AG04450 (cell line): ENCODE measurements around the gene FGF10. TPM values are rescaled to one million over a fixed set of nuclear protein-coding genes. Genes with fewer than 3 reads are reported as not detected.

ENCODE experiments used
- CTCF ChIA-PET: fragments of 300-600, 350-600 bp; formaldehyde crosslinking; extraction: SDS; loops from one replicate; lab custom pipeline; 2022; ENCODE audit warnings: antibody characterized with exemption, inconsistent platforms; lab: Charles Lee
- POLR2A ChIA-PET: fragments of 350-600 bp; formaldehyde crosslinking; extraction: SDS; loops from one replicate; lab custom pipeline; 2021; ENCODE audit warnings: antibody characterized with exemption, inconsistent platforms; lab: Yijun Ruan, JAX
- DNase-seq: peaks from one replicate; pipeline ENCODE4 v3.0.0-alpha.2; 2011; ENCODE audit warnings: low read depth, low spot score
- H3K27ac ChIP-seq: one replicate; pipeline ENCODE4 v1.5.1; 2012; ENCODE audit warnings: low read depth, low read length, control low read depth
- H3K27me3 ChIP-seq: one replicate; pipeline ENCODE4 v1.6.0; 2012; ENCODE audit warnings: low read length; ENCODE audit not compliant: control insufficient read depth, insufficient read depth
- H3K4me3 ChIP-seq: 2 replicates; pipeline ENCODE4 v1.5.1; 2011; ENCODE audit warnings: mild to moderate bottlenecking, low read depth, low read length, control low read depth
- H3K9me3 ChIP-seq: 2 replicates; pipeline ENCODE4 v1.5.1; 2012; ENCODE audit warnings: low read length; ENCODE audit not compliant: control insufficient read depth, insufficient read depth
- CTCF ChIP-seq: IDR thresholded peaks from 2 replicates; pipeline ENCODE4 v1.5.1; 2011; ENCODE audit warnings: low read depth, low read length, control low read depth, inconsistent platforms
- polyA plus RNA-seq: library from polyadenylated mRNA; depleted of rRNA; stranded (reverse); fragments of >200 nt; gene quantifications from 2 replicates; pipeline ENCODE4 v1.2.3, GENCODE V29; 2011

FGF10 gene
- polyA plus RNA-seq, 1 experiment = 0.10 TPM

- no peak for TF ChIP-seq CTCF
- ChIA-PET POLR2A (no interaction called here), CTCF (interaction anchor here (1.2 kb wide), 1 partner anchor 74 kb away, joined by 4 read pairs; no protein-coding TSS in a partner anchor)
- Histone ChIP-seq H3K9me3 (no peaks in the 10 kb centered on the region), H3K27ac (no peak overlapping the region), H3K27me3 (no peaks in the 10 kb centered on the region), H3K4me3 (no peak overlapping the region)
- DNase-seq = no peak
These were observed 131.4 kb downstream of the FGF10 start for GRCh38 chr5:44257653-44258365.

GRCh38 chr5:44257221-44257620 lies 132.0 kb downstream of the FGF10 start:
- Histone ChIP-seq H3K27me3 (no peaks in the 10 kb centered on the region), H3K4me3 (no peak overlapping the region), H3K9me3 (no peaks in the 10 kb centered on the region), H3K27ac (no peak overlapping the region)
- POLR2A ChIA-PET = no interaction called here
- no peak for DNase-seq
- CTCF ChIA-PET = interaction anchor here (1.2 kb wide), 1 partner anchor 75 kb away, joined by 4 read pairs; no protein-coding TSS in a partner anchor
- no peak for TF ChIP-seq CTCF
